Tibial nerve (tissue), 3 donors: ENCODE data around the gene DNAAF2.

Experiments
- CTCF ChIP-seq, 5 experiments: fragments of 200-600 bp in 3 of 5; fragments of 450-650 bp in 2 of 5; sonication (generic) in 3 of 5; IDR thresholded peaks; one replicate each; pipeline ENCODE4 v1.5.1; 2016 to 2019; ENCODE audit warnings: antibody characterized with exemption in 5 of 5, mild to moderate bottlenecking in 3 of 5, moderate library complexity in 2 of 5
- POLR2A ChIP-seq, 2 donors: fragments of 450-650 bp; IDR thresholded peaks; one replicate each; pipeline ENCODE4 v1.6.1; 2017; ENCODE audit warnings: antibody characterized with exemption in 2 of 2, mild to moderate bottlenecking in 2 of 2, moderate library complexity in 2 of 2

DNA sequence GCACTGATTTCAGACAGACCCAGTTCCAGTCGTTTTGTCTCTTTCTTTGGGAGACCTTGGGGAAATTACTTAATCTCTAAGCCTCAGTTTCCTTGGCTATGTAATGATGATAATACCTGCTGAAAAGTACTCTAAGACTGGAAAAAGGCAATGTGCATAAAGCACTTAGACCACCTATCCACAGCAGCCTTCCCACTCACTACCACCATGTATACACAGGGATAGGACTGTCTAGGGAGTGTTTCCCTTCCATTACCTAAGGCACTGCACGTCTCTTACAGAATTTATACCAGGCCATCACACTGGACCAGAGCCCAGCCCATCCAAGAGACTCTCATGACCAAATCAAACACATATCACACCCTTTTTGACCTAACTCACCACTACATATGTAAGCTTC is 55.2 kb downstream of the DNAAF2 start:
- TF ChIP-seq POLR2A (IDR thresholded peaks at IDR 0.05) (no peak), CTCF (IDR thresholded peaks at IDR 0.05) (no peak)
